ENCODE results near the gene C19orf67. TPM values are rescaled to one million over a fixed set of nuclear protein-coding genes. Genes with fewer than 3 reads are reported as not detected.

Gene C19orf67
- total and polyA plus RNA-seq, 2 of the 13 experiments (the other 11 are each of a cell fraction or from before 2014, with no cell fraction given) = 0.11 to 0.32 TPM

- Histone ChIP-seq H3K36me3 (replicated peaks in 1 of 2; ENCODE audit: control insufficient read depth in 1 of 2, insufficient read depth in 2 of 2, low read length in 2 of 2) (peaks cover 10 to 23% of the 10 kb centered on the region in 2 experiments), H3K27ac (ENCODE audit: extremely low read length, insufficient read depth, low read length) (no peak overlapping the region), H3K79me2 (ENCODE audit: insufficient read depth, low read length) (no peaks in the 10 kb centered on the region), H3K4me1 (ENCODE audit: insufficient read depth, low read length) (no peaks in the 10 kb centered on the region), H3K4me2 (ENCODE audit: low read depth, low read length) (no peak overlapping the region), H3K9ac (ENCODE audit: insufficient read depth, low read depth, low read length) (no peak overlapping the region), H3K9me3 (ENCODE audit: low read length) (no peaks in the 10 kb centered on the region), H3K4me3 (replicated peaks in 1 of 3; ENCODE audit: insufficient read depth in 1 of 3, low read depth in 2 of 3, low read length in 3 of 3) (no peak overlapping the region), H4K20me1 (ENCODE audit: insufficient read depth, low read length) (no peaks in the 10 kb centered on the region), H2AFZ (ENCODE audit: low read length) (no peak overlapping the region), H3K27me3 (ENCODE audit: control insufficient read depth in 1 of 2, insufficient read depth in 2 of 2, low read length in 2 of 2) (no peaks in the 10 kb centered on the region)
- no peak for ATAC-seq
- no TSS peak for BruUV-seq (replicated peaks)
- in situ Hi-C loops (cut with HindIII; ENCODE audit: extremely low pct_ligation_motif_present, low pct_unique_long_range_greater_than_20kb) (no loop called here), intact Hi-C loops (cut with micrococcal nuclease; ENCODE audit: unreplicated experiment) (no loop called here)
- POLR2A ChIA-PET = no interaction called here
- TF ChIP-seq ZNF33A (CRISPR knock-in tag; IDR thresholded peaks at IDR 0.05; ENCODE audit: borderline replicate concordance) (no peak), ZKSCAN5 (CRISPR knock-in tag; IDR thresholded peaks at IDR 0.05) (no peak), RFX1 (IDR thresholded peaks at IDR 0.05) (no peak), ZNF781 (CRISPR knock-in tag; IDR thresholded peaks at IDR 0.05; ENCODE audit: borderline replicate concordance, not compliant biosample characterization) (no peak), ZNF660 (CRISPR knock-in tag; IDR thresholded peaks at IDR 0.05; ENCODE audit: borderline replicate concordance, low read depth) (no peak), NFE2 (CRISPR knock-in tag; IDR thresholded peaks at IDR 0.05) (no peak), STAG1 (CRISPR knock-in tag; IDR thresholded peaks at IDR 0.05) (no peak), ZNF652 (CRISPR knock-in tag; IDR thresholded peaks at IDR 0.05; ENCODE audit: borderline replicate concordance, low read depth) (no peak), MBNL3 (CRISPR knock-in tag; conservative IDR thresholded peaks at IDR 0.05) (no peak), ZSCAN20 (CRISPR knock-in tag; IDR thresholded peaks at IDR 0.05; ENCODE audit: borderline replicate concordance) (no peak), ZNF629 (CRISPR knock-in tag; conservative IDR thresholded peaks at IDR 0.05) (no peak), NBN (conservative IDR thresholded peaks at IDR 0.05) (no peak), HMGA1 (CRISPR knock-in tag; conservative IDR thresholded peaks at IDR 0.05) (no peak), NFATC3 (CRISPR knock-in tag; IDR thresholded peaks at IDR 0.05) (no peak), ZBTB7A (CRISPR knock-in tag; IDR thresholded peaks at IDR 0.05) (no peak), ZNF710 (CRISPR knock-in tag; IDR thresholded peaks at IDR 0.05; ENCODE audit: borderline replicate concordance) (no peak)
- no peak for DNase-seq (ENCODE audit: low spot score)
- WGBS (ENCODE audit: low lambda C conversion rate) = 97% methylated on average over 9 of the region's 11 CpGs
- CTCF ChIA-PET (ENCODE audit: low intra/inter-chr PET ratio, low total read pairs) = no interaction called here
- FAIRE-seq = no peak
These were observed 16.6 kb upstream of the C19orf67 start for GRCh38 chr19:14102102-14102696.
